Left ventricle myocardium inferior (tissue), 1 donor: Measurements from ENCODE around the gene OR7G2. TPM values are rescaled to one million over a fixed set of nuclear protein-coding genes. Genes with fewer than 3 reads are reported as not detected.

ENCODE experiments used
- DNase-seq: peaks from one replicate; pipeline ENCODE4 v3.0.0-alpha.2; 2020
- H3K27ac ChIP-seq: fragments of 200-600 bp; replicated peaks from 2 replicates; pipeline ENCODE4 v1.8.0; 2021
- H3K27me3 ChIP-seq: fragments of 200-600 bp; 2 replicates; pipeline ENCODE4 v1.8.0; 2021; ENCODE audit warnings: low read depth
- H3K36me3 ChIP-seq: fragments of 200-600 bp; 2 replicates; pipeline ENCODE4 v1.8.0; 2021
- H3K4me1 ChIP-seq: fragments of 200-600 bp; 2 replicates; pipeline ENCODE4 v1.8.0; 2021
- H3K4me3 ChIP-seq: fragments of 200-600 bp; 2 replicates; pipeline ENCODE4 v1.8.0; 2021; ENCODE audit warnings: mild to moderate bottlenecking, moderate library complexity
- H3K9me3 ChIP-seq: fragments of 200-600 bp; replicated peaks from 2 replicates; pipeline ENCODE4 v1.8.0; 2021
- intact Hi-C: fragments of 100-400 bp; cut with micrococcal nuclease; formaldehyde crosslinking; loops from one replicate; pipeline ENCODE4 v1.11.0; 2022
- long read RNA-seq: library from polyadenylated mRNA; unstranded; transcript quantifications from one replicate; pipeline ENCODE4 v2.0.0, GENCODE V29; 2021
- total RNA-seq: library from RNA; stranded (reverse); fragmentation: NEBNext Ultra II Directional; extraction: Animal tissue kit (Norgen Biotek cat#: 25700); gene quantifications from one replicate; pipeline ENCODE4 v1.2.1, GENCODE V29; 2021
- TF ChIP-seq, protein P1 (sequence below): fragments of 200-600 bp; IDR thresholded peaks from 2 replicates; pipeline ENCODE4 v1.8.0; 2021; ENCODE audit warnings: antibody characterized with exemption, mild to moderate bottlenecking, borderline replicate concordance
- donor health status: DM: no; HTN: yes; CAD: no; lungs with severe emphysema.

Gene OR7G2
- total RNA-seq: not detected
- long read RNA-seq: 0 reads

GRCh38 chr19:9107375-9107774 lies at the start of gene OR7G2:
Gene OR7G2 (minus strand): TSS chr19:9107475. CDS start chr19:9103243, 4,232 bp downstream.
- Histone ChIP-seq H3K4me3 (no peak within 1 kb of the TSS), H3K27me3 (peaks cover 97% of the 10 kb centered on the region), H3K9me3 (no peaks in the 10 kb centered on the region), H3K27ac (no peak within 1 kb of the TSS), H3K36me3 (no peaks in the 10 kb centered on the region), H3K4me1 (no peaks in the 10 kb centered on the region)
- intact Hi-C loops: no loop called here
- TF ChIP-seq, protein P1, sequence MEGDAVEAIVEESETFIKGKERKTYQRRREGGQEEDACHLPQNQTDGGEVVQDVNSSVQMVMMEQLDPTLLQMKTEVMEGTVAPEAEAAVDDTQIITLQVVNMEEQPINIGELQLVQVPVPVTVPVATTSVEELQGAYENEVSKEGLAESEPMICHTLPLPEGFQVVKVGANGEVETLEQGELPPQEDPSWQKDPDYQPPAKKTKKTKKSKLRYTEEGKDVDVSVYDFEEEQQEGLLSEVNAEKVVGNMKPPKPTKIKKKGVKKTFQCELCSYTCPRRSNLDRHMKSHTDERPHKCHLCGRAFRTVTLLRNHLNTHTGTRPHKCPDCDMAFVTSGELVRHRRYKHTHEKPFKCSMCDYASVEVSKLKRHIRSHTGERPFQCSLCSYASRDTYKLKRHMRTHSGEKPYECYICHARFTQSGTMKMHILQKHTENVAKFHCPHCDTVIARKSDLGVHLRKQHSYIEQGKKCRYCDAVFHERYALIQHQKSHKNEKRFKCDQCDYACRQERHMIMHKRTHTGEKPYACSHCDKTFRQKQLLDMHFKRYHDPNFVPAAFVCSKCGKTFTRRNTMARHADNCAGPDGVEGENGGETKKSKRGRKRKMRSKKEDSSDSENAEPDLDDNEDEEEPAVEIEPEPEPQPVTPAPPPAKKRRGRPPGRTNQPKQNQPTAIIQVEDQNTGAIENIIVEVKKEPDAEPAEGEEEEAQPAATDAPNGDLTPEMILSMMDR: no peak
- DNase-seq: no peak

DNA sequence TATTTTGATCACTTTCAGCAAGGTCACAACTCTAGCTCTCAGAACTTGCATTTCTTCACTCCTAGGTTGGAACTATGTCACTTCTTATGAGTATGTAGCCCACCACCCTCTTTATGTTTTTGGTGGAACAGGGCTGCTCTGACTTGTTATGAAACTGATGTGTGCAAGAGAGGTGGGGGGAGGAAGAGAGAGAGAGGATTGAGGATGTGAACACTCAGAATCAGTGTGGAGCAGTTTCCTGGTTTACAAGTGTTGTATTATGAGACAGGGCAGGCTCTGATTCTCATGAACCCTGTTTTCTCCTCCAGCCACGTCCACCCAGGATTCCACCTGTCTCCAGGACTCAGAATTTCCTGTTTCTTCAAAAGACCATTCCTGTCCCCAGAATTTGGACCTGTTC lies 49.0 kb upstream of the OR7G2 start:
- TF ChIP-seq, protein P1: no peak

DNA sequence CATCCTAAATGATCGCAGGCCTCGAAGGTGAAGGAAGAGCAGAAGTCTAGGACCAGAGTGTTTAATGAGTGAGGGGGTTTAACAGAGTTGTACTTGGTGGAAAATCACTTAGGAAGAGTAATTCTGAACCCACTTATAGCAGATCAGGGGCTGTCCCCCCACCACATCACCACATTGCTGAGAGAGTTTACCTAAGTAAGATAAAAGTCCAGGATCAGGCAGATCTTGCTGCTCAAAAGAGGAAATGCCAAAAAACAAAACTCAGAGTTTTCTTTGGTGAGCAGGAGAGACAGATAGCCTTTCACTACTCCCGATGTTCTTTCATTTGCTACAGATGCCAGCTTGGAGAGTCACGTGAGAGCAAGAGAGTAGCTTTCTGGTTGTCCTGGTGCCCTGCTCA lies 48.3 kb upstream of the OR7G2 start:
- H3K36me3 ChIP-seq: peaks cover 83% of the 10 kb centered on the region
- peaks cover 54% of the 10 kb centered on the region for H3K9me3 ChIP-seq
- no peak overlapping the region for H3K27ac ChIP-seq
- intact Hi-C loops: no loop called here
- H3K27me3 ChIP-seq: no peaks in the 10 kb centered on the region
- no peaks in the 10 kb centered on the region for H3K4me1 ChIP-seq
- TF ChIP-seq, protein P1: no peak
- DNase-seq: no peak
- H3K4me3 ChIP-seq: no peak overlapping the region

More for the DNA sequence above, 49.0 kb upstream of the OR7G2 start:
- peaks cover 61% of the 10 kb centered on the region for H3K9me3 ChIP-seq
- H3K4me3 ChIP-seq: no peak overlapping the region
- peaks cover 90% of the 10 kb centered on the region for H3K36me3 ChIP-seq
- no peak for DNase-seq
- H3K27me3 ChIP-seq: no peaks in the 10 kb centered on the region
- intact Hi-C loops: no loop called here
- no peaks in the 10 kb centered on the region for H3K4me1 ChIP-seq
- H3K27ac ChIP-seq: no peak overlapping the region

- H3K27ac ChIP-seq: no peak overlapping the region
- no peak for DNase-seq
- TF ChIP-seq, protein P1: no peak
- H3K27me3 ChIP-seq: no peaks in the 10 kb centered on the region
- no peak overlapping the region for H3K4me3 ChIP-seq
- peaks cover 26% of the 10 kb centered on the region for H3K4me1 ChIP-seq
- intact Hi-C loops: no loop called here
- peaks cover 42% of the 10 kb centered on the region for H3K9me3 ChIP-seq
- peaks cover 48% of the 10 kb centered on the region for H3K36me3 ChIP-seq
Measured at GRCh38 chr19:9151367-9151766, 44.1 kb upstream of the OR7G2 start.

GRCh38 chr19:9150650-9151049 lies 43.4 kb upstream of the OR7G2 start:
- Histone ChIP-seq H3K36me3 (peaks cover 41% of the 10 kb centered on the region), H3K4me1 (peaks cover 26% of the 10 kb centered on the region), H3K27me3 (no peaks in the 10 kb centered on the region), H3K4me3 (no peak overlapping the region), H3K9me3 (peaks cover 41% of the 10 kb centered on the region), H3K27ac (no peak overlapping the region)
- DNase-seq: no peak
- TF ChIP-seq, protein P1: no peak
- intact Hi-C loops: no loop called here
